Renal cortical epithelial cell (primary cell): ENCODE measurements around the gene RBM20. TPM values are rescaled to one million over a fixed set of nuclear protein-coding genes. Genes with fewer than 3 reads are reported as not detected.

ENCODE experiments used
- DNase-seq: peaks from one replicate; pipeline ENCODE4 v3.0.0-alpha.2; 2011; ENCODE audit warnings: low read depth
- total RNA-seq: library from RNA; depleted of rRNA; stranded (reverse); fragments of >200 nt; gene quantifications from 2 replicates; pipeline ENCODE4 v1.2.3, GENCODE V29; 2014

The RBM20 gene
- total RNA-seq, 1 donor from 2014 or later = 0.10 TPM

GRCh38 chr10:110871298-110872084 lies 227.4 kb downstream of the RBM20 start, which contains the start of gene PDCD4:
TSS of gene PDCD4 (plus strand) at chr10:110871928. CDS start at chr10:110876028, 4,100 bp downstream.
- DNase-seq = peak; percentile 90

- DNase-seq = peak; percentile 59
These were observed 228.2 kb downstream of the RBM20 start for GRCh38 chr10:110872145-110872983.

GRCh38 chr10:110872984-110873923 lies 229.1 kb downstream of the RBM20 start:
- peak; percentile 23 for DNase-seq

- DNase-seq = no peak
These were observed 229.8 kb downstream of the RBM20 start for GRCh38 chr10:110873951-110874350.

- no peak for DNase-seq
These were observed 231.9 kb downstream of the RBM20 start for GRCh38 chr10:110876000-110876399.

- DNase-seq = no peak
These were observed 232.7 kb downstream of the RBM20 start for GRCh38 chr10:110876788-110877187.

- no peak for DNase-seq
These were observed 235.9 kb downstream of the RBM20 start for GRCh38 chr10:110880012-110880411.

GRCh38 chr10:110881247-110881646 lies 237.1 kb downstream of the RBM20 start:
- no peak for DNase-seq

GRCh38 chr10:110881905-110882304 lies 237.8 kb downstream of the RBM20 start:
- no peak for DNase-seq

- no peak for DNase-seq
These were observed 239.8 kb downstream of the RBM20 start for GRCh38 chr10:110883924-110884323.

- DNase-seq = no peak
These were observed 242.0 kb downstream of the RBM20 start for GRCh38 chr10:110885932-110886674.

- no peak for DNase-seq
These were observed 243.4 kb downstream of the RBM20 start for GRCh38 chr10:110887560-110887959.

Other genes with a start within 250 kb of the RBM20 start
- 8.2 and 62.2 TPM in 2 replicates for gene DUSP5, start 146.4 kb upstream of the RBM20 start, total RNA-seq
- gene SMC3, start 76.6 kb upstream of the RBM20 start, total RNA-seq = 20.1 and 39.3 TPM in 2 replicates
- 27.3 and 93.2 TPM in 2 replicates for gene PDCD4, start 227.6 kb downstream of the RBM20 start, total RNA-seq